HepG2 (cell line): ENCODE results near the gene EXOC7. TPM values are rescaled to one million over a fixed set of nuclear protein-coding genes. Genes with fewer than 3 reads are reported as not detected.

ENCODE experiments used
- FIP1L1 ChIP-seq: fragments of 200-400 bp; formaldehyde crosslinking; IDR thresholded peaks from 2 replicates; pipeline ENCODE4 v1.6.1; 2018; ENCODE audit warnings: low read depth, mild to moderate bottlenecking, low read length, moderate library complexity, borderline replicate concordance; ENCODE audit not compliant: insufficient read depth
- MEF2D ChIP-seq: sonication (generic); formaldehyde crosslinking; IDR thresholded peaks from 2 replicates; pipeline ENCODE4 v1.5.1; 2020; ENCODE audit warnings: mild to moderate bottlenecking, missing genetic modification reagents
- MXD4 ChIP-seq: IDR thresholded peaks from 2 replicates; pipeline ENCODE4 v1.6.1; 2016; ENCODE audit warnings: mild to moderate bottlenecking, missing biosample characterization, missing genetic modification reagents
- NCOA1 ChIP-seq: sonication (generic); formaldehyde crosslinking; IDR thresholded peaks from 2 replicates; pipeline ENCODE4 v1.9.0; 2021; ENCODE audit warnings: missing genetic modification reagents
- POLR2G ChIP-seq: fragments of 200-400 bp; formaldehyde crosslinking; IDR thresholded peaks from 2 replicates; pipeline ENCODE4 v1.6.1; 2018; ENCODE audit warnings: mild to moderate bottlenecking, low read depth, low read length, moderate library complexity
- PRPF4 ChIP-seq: fragments of 200-400 bp; formaldehyde crosslinking; IDR thresholded peaks from 2 replicates; pipeline ENCODE4 v1.6.1; 2016; ENCODE audit warnings: low read length, low read depth; ENCODE audit not compliant: poor library complexity, severe bottlenecking
- RBM39 ChIP-seq: fragments of 200-400 bp; formaldehyde crosslinking; IDR thresholded peaks from one replicate; pipeline ENCODE4 v1.6.1; 2018; ENCODE audit warnings: antibody characterized with exemption, mild to moderate bottlenecking, low read depth, low read length; ENCODE audit not compliant: poor library complexity, severe bottlenecking
- SMYD3 ChIP-seq: sonication (generic); formaldehyde crosslinking; IDR thresholded peaks from 2 replicates; pipeline ENCODE4 v1.8.1; 2023; ENCODE audit warnings: mild to moderate bottlenecking, missing genetic modification reagents
- TEAD3 ChIP-seq: optimal IDR thresholded peaks from 2 replicates; pipeline ENCODE3; 2016; ENCODE audit warnings: borderline replicate concordance
- TOPORS ChIP-seq: sonication (generic); formaldehyde crosslinking; IDR thresholded peaks from 2 replicates; pipeline ENCODE4 v1.8.0; 2023; ENCODE audit warnings: mild to moderate bottlenecking, missing genetic modification reagents
- ZNF274 ChIP-seq: sonication (generic); formaldehyde crosslinking; IDR thresholded peaks from 2 replicates; pipeline ENCODE4 v1.5.1; 2020; ENCODE audit warnings: mild to moderate bottlenecking, missing genetic modification reagents
- ZNF570 ChIP-seq: sonication (generic); formaldehyde crosslinking; IDR thresholded peaks from 2 replicates; pipeline ENCODE4 v1.4.0; 2020; ENCODE audit warnings: mild to moderate bottlenecking, missing genetic modification reagents, borderline replicate concordance
- ZNF790 ChIP-seq: sonication (generic); formaldehyde crosslinking; IDR thresholded peaks from 2 replicates; pipeline ENCODE4 v1.8.0; 2022; ENCODE audit warnings: missing genetic modification reagents, mild to moderate bottlenecking, borderline replicate concordance
- ZSCAN25 ChIP-seq: sonication (generic); formaldehyde crosslinking; IDR thresholded peaks from 2 replicates; pipeline ENCODE4 v1.8.0; 2022; ENCODE audit warnings: mild to moderate bottlenecking, missing genetic modification reagents
- polyA plus RNA-seq, 8 experiments: library from polyadenylated mRNA; depleted of rRNA in 3 of 8; stranded (reverse) in 7 of 8; unstranded in 1 of 8; fragments of >200 nt; fragmentation: Illumina TruSeq in 4 of 8; extraction: Trizol in 4 of 8; gene quantifications; 2 replicates each; pipeline versions ENCODE4 v1.2.1 to v1.2.3, GENCODE V29; 2011 to 2016; ENCODE audit warnings: low read depth in 4 of 8, missing spikeins in 1 of 8, mixed read lengths in 1 of 8; ENCODE audit not compliant: insufficient read depth in 1 of 8
- total RNA-seq, 5 experiments: library from RNA; depleted of rRNA; stranded (reverse); fragments of >200 nt; fragmentation: Illumina TruSeq; extraction: Trizol; gene quantifications; 2 replicates each; pipeline ENCODE4 v1.2.3, GENCODE V29; 2016; ENCODE audit warnings: low read depth in 1 of 5
- TF ChIP-seq, protein P1 (sequence below): sonication (generic); formaldehyde crosslinking; conservative IDR thresholded peaks from 2 replicates; pipeline ENCODE4 v1.8.0; 2022; ENCODE audit warnings: mild to moderate bottlenecking, moderate library complexity, missing genetic modification reagents
- TF ChIP-seq, protein P2 (sequence below): sonication (generic); formaldehyde crosslinking; IDR thresholded peaks from 2 replicates; pipeline ENCODE4 v1.5.0; 2020; ENCODE audit warnings: mild to moderate bottlenecking, missing genetic modification reagents, borderline replicate concordance
- TF ChIP-seq, protein P3 (sequence below): sonication (generic); formaldehyde crosslinking; IDR thresholded peaks from 2 replicates; pipeline ENCODE4 v1.8.0; 2022; ENCODE audit warnings: mild to moderate bottlenecking, missing genetic modification reagents; ENCODE audit not compliant: insufficient replicate concordance
- TF ChIP-seq, protein P4 (sequence below), 2 experiments: sonication (generic) in 1 of 2; formaldehyde crosslinking in 1 of 2; IDR thresholded peaks; 2 replicates each; pipeline versions ENCODE4 v1.4.0 to v1.6.1; 2018 to 2020; ENCODE audit warnings: missing genetic modification reagents in 2 of 2, borderline replicate concordance in 1 of 2, low read depth in 1 of 2, mild to moderate bottlenecking in 1 of 2, missing biosample characterization in 1 of 2

Gene EXOC7
- total and polyA plus RNA-seq, 2 of the 13 experiments (the other 11 are each of a cell fraction or from before 2014, with no cell fraction given): 86.9 to 116 TPM

DNA sequence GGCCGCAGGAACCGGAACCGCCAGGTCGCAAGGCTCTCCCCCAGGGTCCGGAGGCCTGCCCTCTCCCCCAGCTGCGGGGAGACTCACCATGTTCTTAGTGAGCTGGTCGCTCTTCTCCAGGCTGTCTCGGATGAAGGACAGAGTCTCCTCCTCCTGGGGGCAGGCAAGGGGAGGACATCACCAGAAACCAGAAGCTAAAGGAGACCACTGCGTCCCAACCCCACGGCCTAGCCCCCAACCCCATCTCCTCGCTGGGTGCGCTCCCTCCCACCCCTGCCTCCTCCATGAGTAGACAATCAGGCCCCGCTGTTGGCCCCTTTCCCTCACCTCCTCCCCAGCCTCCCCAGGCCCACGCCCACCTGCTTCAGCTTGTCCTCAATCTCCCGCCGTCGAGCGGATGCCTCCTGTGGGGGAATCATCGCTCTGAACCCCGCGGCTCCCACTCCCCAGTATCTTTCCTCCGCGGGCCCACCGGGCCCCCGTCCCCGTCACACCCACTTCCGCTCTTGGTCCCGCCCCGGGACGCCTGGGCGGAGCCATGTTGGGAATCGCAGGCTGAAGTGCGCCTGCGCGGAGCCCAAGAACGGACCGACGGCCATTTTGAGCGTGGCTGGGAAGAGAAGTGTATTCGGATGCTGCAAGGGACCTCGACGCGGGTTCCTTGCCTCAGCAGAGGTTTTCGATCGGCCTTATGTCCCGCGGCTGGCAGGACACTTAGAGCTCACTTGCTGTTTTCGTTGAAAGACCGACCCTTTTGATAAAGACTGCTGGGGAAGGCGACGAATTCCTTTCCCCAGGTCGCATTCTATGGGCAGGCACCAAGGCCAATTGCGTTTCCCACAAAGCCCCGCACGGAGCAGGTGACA, at the start of gene EXOC7 (continued):
- TF ChIP-seq PRPF4: no peak
- peak; percentile 85 for TF ChIP-seq RBM39
- TF ChIP-seq, protein P1, sequence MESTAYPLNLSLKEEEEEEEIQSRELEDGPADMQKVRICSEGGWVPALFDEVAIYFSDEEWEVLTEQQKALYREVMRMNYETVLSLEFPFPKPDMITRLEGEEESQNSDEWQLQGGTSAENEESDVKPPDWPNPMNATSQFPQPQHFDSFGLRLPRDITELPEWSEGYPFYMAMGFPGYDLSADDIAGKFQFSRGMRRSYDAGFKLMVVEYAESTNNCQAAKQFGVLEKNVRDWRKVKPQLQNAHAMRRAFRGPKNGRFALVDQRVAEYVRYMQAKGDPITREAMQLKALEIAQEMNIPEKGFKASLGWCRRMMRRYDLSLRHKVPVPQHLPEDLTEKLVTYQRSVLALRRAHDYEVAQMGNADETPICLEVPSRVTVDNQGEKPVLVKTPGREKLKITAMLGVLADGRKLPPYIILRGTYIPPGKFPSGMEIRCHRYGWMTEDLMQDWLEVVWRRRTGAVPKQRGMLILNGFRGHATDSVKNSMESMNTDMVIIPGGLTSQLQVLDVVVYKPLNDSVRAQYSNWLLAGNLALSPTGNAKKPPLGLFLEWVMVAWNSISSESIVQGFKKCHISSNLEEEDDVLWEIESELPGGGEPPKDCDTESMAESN: peak; percentile 54; the same call in 1 of the 2 replicates
- peak; percentile 44; the same call in 1 of the 2 replicates for TF ChIP-seq FIP1L1
- TF ChIP-seq MXD4 (CRISPR knock-in tag): peak; percentile 37; the same call in 1 of the 2 replicates
- TF ChIP-seq ZNF790 (CRISPR knock-in tag): no peak
- peak; percentile 75; the same call in 1 of the 2 replicates for TF ChIP-seq MEF2D (CRISPR knock-in tag)
- TF ChIP-seq SMYD3: no peak
- TF ChIP-seq, protein P2, sequence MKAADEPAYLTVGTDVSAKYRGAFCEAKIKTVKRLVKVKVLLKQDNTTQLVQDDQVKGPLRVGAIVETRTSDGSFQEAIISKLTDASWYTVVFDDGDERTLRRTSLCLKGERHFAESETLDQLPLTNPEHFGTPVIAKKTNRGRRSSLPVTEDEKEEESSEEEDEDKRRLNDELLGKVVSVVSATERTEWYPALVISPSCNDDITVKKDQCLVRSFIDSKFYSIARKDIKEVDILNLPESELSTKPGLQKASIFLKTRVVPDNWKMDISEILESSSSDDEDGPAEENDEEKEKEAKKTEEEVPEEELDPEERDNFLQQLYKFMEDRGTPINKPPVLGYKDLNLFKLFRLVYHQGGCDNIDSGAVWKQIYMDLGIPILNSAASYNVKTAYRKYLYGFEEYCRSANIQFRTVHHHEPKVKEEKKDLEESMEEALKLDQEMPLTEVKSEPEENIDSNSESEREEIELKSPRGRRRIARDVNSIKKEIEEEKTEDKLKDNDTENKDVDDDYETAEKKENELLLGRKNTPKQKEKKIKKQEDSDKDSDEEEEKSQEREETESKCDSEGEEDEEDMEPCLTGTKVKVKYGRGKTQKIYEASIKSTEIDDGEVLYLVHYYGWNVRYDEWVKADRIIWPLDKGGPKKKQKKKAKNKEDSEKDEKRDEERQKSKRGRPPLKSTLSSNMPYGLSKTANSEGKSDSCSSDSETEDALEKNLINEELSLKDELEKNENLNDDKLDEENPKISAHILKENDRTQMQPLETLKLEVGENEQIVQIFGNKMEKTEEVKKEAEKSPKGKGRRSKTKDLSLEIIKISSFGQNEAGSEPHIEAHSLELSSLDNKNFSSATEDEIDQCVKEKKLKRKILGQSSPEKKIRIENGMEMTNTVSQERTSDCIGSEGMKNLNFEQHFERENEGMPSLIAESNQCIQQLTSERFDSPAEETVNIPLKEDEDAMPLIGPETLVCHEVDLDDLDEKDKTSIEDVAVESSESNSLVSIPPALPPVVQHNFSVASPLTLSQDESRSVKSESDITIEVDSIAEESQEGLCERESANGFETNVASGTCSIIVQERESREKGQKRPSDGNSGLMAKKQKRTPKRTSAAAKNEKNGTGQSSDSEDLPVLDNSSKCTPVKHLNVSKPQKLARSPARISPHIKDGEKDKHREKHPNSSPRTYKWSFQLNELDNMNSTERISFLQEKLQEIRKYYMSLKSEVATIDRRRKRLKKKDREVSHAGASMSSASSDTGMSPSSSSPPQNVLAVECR (CRISPR knock-in tag): peak; percentile 89
- TF ChIP-seq, protein P3, sequence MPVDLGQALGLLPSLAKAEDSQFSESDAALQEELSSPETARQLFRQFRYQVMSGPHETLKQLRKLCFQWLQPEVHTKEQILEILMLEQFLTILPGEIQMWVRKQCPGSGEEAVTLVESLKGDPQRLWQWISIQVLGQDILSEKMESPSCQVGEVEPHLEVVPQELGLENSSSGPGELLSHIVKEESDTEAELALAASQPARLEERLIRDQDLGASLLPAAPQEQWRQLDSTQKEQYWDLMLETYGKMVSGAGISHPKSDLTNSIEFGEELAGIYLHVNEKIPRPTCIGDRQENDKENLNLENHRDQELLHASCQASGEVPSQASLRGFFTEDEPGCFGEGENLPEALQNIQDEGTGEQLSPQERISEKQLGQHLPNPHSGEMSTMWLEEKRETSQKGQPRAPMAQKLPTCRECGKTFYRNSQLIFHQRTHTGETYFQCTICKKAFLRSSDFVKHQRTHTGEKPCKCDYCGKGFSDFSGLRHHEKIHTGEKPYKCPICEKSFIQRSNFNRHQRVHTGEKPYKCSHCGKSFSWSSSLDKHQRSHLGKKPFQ (CRISPR knock-in tag): peak; percentile 60
- no peak for TF ChIP-seq TEAD3
- TF ChIP-seq ZNF274 (CRISPR knock-in tag): peak; percentile 85
- TF ChIP-seq POLR2G: peak; percentile 97
- peak; percentile 73 for TF ChIP-seq ZSCAN25 (CRISPR knock-in tag)
- peak; percentile 31; the same call in 1 of the 2 replicates for TF ChIP-seq TOPORS (CRISPR knock-in tag)
- TF ChIP-seq, protein P4, sequence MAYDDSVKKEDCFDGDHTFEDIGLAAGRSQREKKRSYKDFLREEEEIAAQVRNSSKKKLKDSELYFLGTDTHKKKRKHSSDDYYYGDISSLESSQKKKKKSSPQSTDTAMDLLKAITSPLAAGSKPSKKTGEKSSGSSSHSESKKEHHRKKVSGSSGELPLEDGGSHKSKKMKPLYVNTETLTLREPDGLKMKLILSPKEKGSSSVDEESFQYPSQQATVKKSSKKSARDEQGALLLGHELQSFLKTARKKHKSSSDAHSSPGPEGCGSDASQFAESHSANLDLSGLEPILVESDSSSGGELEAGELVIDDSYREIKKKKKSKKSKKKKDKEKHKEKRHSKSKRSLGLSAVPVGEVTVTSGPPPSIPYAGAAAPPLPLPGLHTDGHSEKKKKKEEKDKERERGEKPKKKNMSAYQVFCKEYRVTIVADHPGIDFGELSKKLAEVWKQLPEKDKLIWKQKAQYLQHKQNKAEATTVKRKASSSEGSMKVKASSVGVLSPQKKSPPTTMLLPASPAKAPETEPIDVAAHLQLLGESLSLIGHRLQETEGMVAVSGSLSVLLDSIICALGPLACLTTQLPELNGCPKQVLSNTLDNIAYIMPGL (CRISPR knock-in tag; IDR thresholded peaks at IDR 0.05; ENCODE audit: borderline replicate concordance in 1 of 2, low read depth in 1 of 2): peak in 1 of 2 experiments; percentile 73; a peak in 3 of 4 replicates
- no peak for TF ChIP-seq NCOA1
- no peak for TF ChIP-seq ZNF570 (CRISPR knock-in tag)
